ENCODE results near the gene BUB3. TPM values are rescaled to one million over a fixed set of nuclear protein-coding genes. Genes with fewer than 3 reads are reported as not detected.

Gene BUB3
- total and polyA plus RNA-seq, 2 experiments from 2014 or later, result 158 to 170 TPM

GRCh38 chr10:123187781-123188180 lies 33.6 kb downstream of the BUB3 start:
- Histone ChIP-seq H3K9me3 (ENCODE audit: low read depth) (no peaks in the 10 kb centered on the region), H3K9ac (no peak overlapping the region), H3K4me2 (ENCODE audit: unreplicated experiment) (no peak overlapping the region), H3F3A (ENCODE audit: insufficient read depth) (no peaks in the 10 kb centered on the region), H2AFZ (no peak overlapping the region), H3K4me3 (no peak overlapping the region), H4K20me1 (ENCODE audit: insufficient read depth) (no peaks in the 10 kb centered on the region), H3K9me2 (ENCODE audit: insufficient read depth) (no peaks in the 10 kb centered on the region), H3K4me1 (ENCODE audit: insufficient read depth) (no peaks in the 10 kb centered on the region), H3K27ac (no peak overlapping the region), H3K36me3 (ENCODE audit: low read depth) (0 out of 2 replicates have a peak, but pooled peaks cover 5% of the 10 kb centered on the region), H3K27me3 (replicated peaks; ENCODE audit: insufficient read depth) (no peaks in the 10 kb centered on the region), H3K79me2 (ENCODE audit: insufficient read depth) (no peaks in the 10 kb centered on the region)
- 98% methylated on average over 5 of the region's 5 CpGs for WGBS, 2 experiments (ENCODE audit: low coverage in 1 of 2, low lambda C conversion rate in 2 of 2, missing lambda C conversion rate in 2 of 2)
- in situ Hi-C loops (cut with MboI), result no loop called here
- no peak for TF ChIP-seq EZH2phosphoT487 (IDR thresholded peaks at IDR 0.05; ENCODE audit: insufficient read depth, low read depth)
- no peak for TF ChIP-seq EZH2 (IDR thresholded peaks at IDR 0.05; ENCODE audit: insufficient read depth, poor library complexity, severe bottlenecking)
- no peak for DNase-seq

GRCh38 chr10:123191886-123192285 lies 37.7 kb downstream of the BUB3 start:
- in situ Hi-C loops (cut with MboI), result no loop called here
- Histone ChIP-seq H3K4me1 (ENCODE audit: insufficient read depth) (no peaks in the 10 kb centered on the region), H3K36me3 (ENCODE audit: low read depth) (no peaks in the 10 kb centered on the region), H3K4me3 (no peak overlapping the region), H3K9me2 (ENCODE audit: insufficient read depth) (no peaks in the 10 kb centered on the region), H3K9me3 (ENCODE audit: low read depth) (no peaks in the 10 kb centered on the region), H3K79me2 (ENCODE audit: insufficient read depth) (no peaks in the 10 kb centered on the region), H3K27ac (no peak overlapping the region), H3K27me3 (replicated peaks; ENCODE audit: insufficient read depth) (no peaks in the 10 kb centered on the region), H3K9ac (no peak overlapping the region), H3F3A (ENCODE audit: insufficient read depth) (no peaks in the 10 kb centered on the region), H2AFZ (no peak overlapping the region), H4K20me1 (ENCODE audit: insufficient read depth) (no peaks in the 10 kb centered on the region), H3K4me2 (ENCODE audit: unreplicated experiment) (no peak overlapping the region)
- 97 to 98% methylated on average over 8 of the region's 8 CpGs for WGBS, 2 experiments (ENCODE audit: low coverage in 1 of 2, low lambda C conversion rate in 2 of 2, missing lambda C conversion rate in 2 of 2)
- TF ChIP-seq EZH2 (IDR thresholded peaks at IDR 0.05; ENCODE audit: insufficient read depth, poor library complexity, severe bottlenecking) (no peak), EZH2phosphoT487 (IDR thresholded peaks at IDR 0.05; ENCODE audit: insufficient read depth, low read depth) (no peak)
- no peak for DNase-seq

GRCh38 chr10:123194056-123194455 lies 39.9 kb downstream of the BUB3 start:
- H4K20me1 ChIP-seq (ENCODE audit: insufficient read depth), result no peaks in the 10 kb centered on the region
- no peaks in the 10 kb centered on the region for H3K79me2 ChIP-seq (ENCODE audit: insufficient read depth)
- H3K4me3 ChIP-seq, result no peak overlapping the region
- no peak overlapping the region for H3K27ac ChIP-seq
- no peak overlapping the region for H3K4me2 ChIP-seq (ENCODE audit: unreplicated experiment)
- H3K27me3 ChIP-seq (replicated peaks; ENCODE audit: insufficient read depth), result no peaks in the 10 kb centered on the region
- DNase-seq, result no peak
- no peak overlapping the region for H3K9ac ChIP-seq
- no peak overlapping the region for H2AFZ ChIP-seq
- H3K36me3 ChIP-seq (ENCODE audit: low read depth), result no peaks in the 10 kb centered on the region
- no peak for TF ChIP-seq EZH2phosphoT487 (IDR thresholded peaks at IDR 0.05; ENCODE audit: insufficient read depth, low read depth)
- TF ChIP-seq EZH2 (IDR thresholded peaks at IDR 0.05; ENCODE audit: insufficient read depth, poor library complexity, severe bottlenecking), result no peak
- WGBS, 2 experiments (ENCODE audit: low coverage in 1 of 2, low lambda C conversion rate in 2 of 2, missing lambda C conversion rate in 2 of 2), result 94 to 96% methylated on average over 9 of the region's 9 CpGs
- no peaks in the 10 kb centered on the region for H3F3A ChIP-seq (ENCODE audit: insufficient read depth)
- no peaks in the 10 kb centered on the region for H3K9me2 ChIP-seq (ENCODE audit: insufficient read depth)
- no peaks in the 10 kb centered on the region for H3K4me1 ChIP-seq (ENCODE audit: insufficient read depth)
- no peaks in the 10 kb centered on the region for H3K9me3 ChIP-seq (ENCODE audit: low read depth)
- in situ Hi-C loops (cut with MboI), result no loop called here

- no peak overlapping the region for H3K27ac ChIP-seq
- no peaks in the 10 kb centered on the region for H3K9me2 ChIP-seq (ENCODE audit: insufficient read depth)
- no peak for TF ChIP-seq EZH2 (IDR thresholded peaks at IDR 0.05; ENCODE audit: insufficient read depth, poor library complexity, severe bottlenecking)
- TF ChIP-seq EZH2phosphoT487 (IDR thresholded peaks at IDR 0.05; ENCODE audit: insufficient read depth, low read depth), result no peak
- H2AFZ ChIP-seq, result no peak overlapping the region
- H3F3A ChIP-seq (ENCODE audit: insufficient read depth), result no peaks in the 10 kb centered on the region
- in situ Hi-C loops (cut with MboI), result no loop called here
- no peak for DNase-seq
- WGBS, 2 experiments (ENCODE audit: low coverage in 1 of 2, low lambda C conversion rate in 2 of 2, missing lambda C conversion rate in 2 of 2), result 80 to 83% methylated on average over 6 of the region's 6 CpGs
- H3K9ac ChIP-seq, result no peak overlapping the region
- no peaks in the 10 kb centered on the region for H3K27me3 ChIP-seq (replicated peaks; ENCODE audit: insufficient read depth)
- H3K4me2 ChIP-seq (ENCODE audit: unreplicated experiment), result no peak overlapping the region
- H3K4me1 ChIP-seq (ENCODE audit: insufficient read depth), result no peaks in the 10 kb centered on the region
- no peaks in the 10 kb centered on the region for H3K79me2 ChIP-seq (ENCODE audit: insufficient read depth)
- no peak overlapping the region for H3K4me3 ChIP-seq
- H3K9me3 ChIP-seq (ENCODE audit: low read depth), result no peaks in the 10 kb centered on the region
- H4K20me1 ChIP-seq (ENCODE audit: insufficient read depth), result no peaks in the 10 kb centered on the region
- no peaks in the 10 kb centered on the region for H3K36me3 ChIP-seq (ENCODE audit: low read depth)
Observed at GRCh38 chr10:123200531-123200930, 46.3 kb downstream of the BUB3 start.

- in situ Hi-C loops (cut with MboI), result no loop called here
Observed at GRCh38 chr10:123202506-123202905, 48.3 kb downstream of the BUB3 start.

More at GRCh38 chr10:123202506-123202905, 48.3 kb downstream of the BUB3 start:
- Histone ChIP-seq H2AFZ (no peak overlapping the region), H3K4me1 (ENCODE audit: insufficient read depth) (no peaks in the 10 kb centered on the region), H3K27ac (no peak overlapping the region), H3K9me2 (ENCODE audit: insufficient read depth) (no peaks in the 10 kb centered on the region), H3K4me2 (ENCODE audit: unreplicated experiment) (no peak overlapping the region), H3K9me3 (ENCODE audit: low read depth) (no peaks in the 10 kb centered on the region), H3K79me2 (ENCODE audit: insufficient read depth) (no peaks in the 10 kb centered on the region), H3F3A (ENCODE audit: insufficient read depth) (no peaks in the 10 kb centered on the region), H3K9ac (no peak overlapping the region), H3K27me3 (replicated peaks; ENCODE audit: insufficient read depth) (no peaks in the 10 kb centered on the region), H3K4me3 (no peak overlapping the region), H4K20me1 (ENCODE audit: insufficient read depth) (no peaks in the 10 kb centered on the region), H3K36me3 (ENCODE audit: low read depth) (no peaks in the 10 kb centered on the region)
- no peak for DNase-seq
- 87 to 88% methylated on average over 8 of the region's 8 CpGs for WGBS, 2 experiments (ENCODE audit: low coverage in 1 of 2, low lambda C conversion rate in 2 of 2, missing lambda C conversion rate in 2 of 2)
- no peak for TF ChIP-seq EZH2phosphoT487 (IDR thresholded peaks at IDR 0.05; ENCODE audit: insufficient read depth, low read depth)
- no peak for TF ChIP-seq EZH2 (IDR thresholded peaks at IDR 0.05; ENCODE audit: insufficient read depth, poor library complexity, severe bottlenecking)
